ACC112 (cell line): ENCODE measurements around the gene ANKRD12.
"Not testable (repeated sequence)": the region's sequence is repeated elsewhere in the genome, so short reads cannot be mapped to it uniquely, and the experiment has no call there.

Experiments
- H2AFZ ChIP-seq: fragments of 200-600 bp; sonication (generic); one replicate; pipeline ENCODE4 v1.6.0; 2017; ENCODE audit warnings: antibody characterized with exemption, low read length; ENCODE audit not compliant: unreplicated experiment
- H3K27ac ChIP-seq: fragments of 200-600 bp; sonication (generic); 2 replicates; pipeline ENCODE4 v1.5.1; 2014; ENCODE audit warnings: low read depth, mild to moderate bottlenecking, antibody characterized with exemption, low read length, moderate library complexity
- H3K27me3 ChIP-seq: fragments of 200-600 bp; sonication (generic); 2 replicates; pipeline ENCODE4 v1.6.1; 2014; ENCODE audit warnings: mild to moderate bottlenecking, antibody characterized with exemption, low read length, moderate library complexity, mixed read lengths; ENCODE audit not compliant: insufficient read depth
- H3K36me3 ChIP-seq: fragments of 200-600 bp; sonication (generic); 2 replicates; pipeline ENCODE4 v1.6.1; 2016; ENCODE audit warnings: mild to moderate bottlenecking, antibody characterized with exemption, low read length, moderate library complexity, mixed read lengths; ENCODE audit not compliant: insufficient read depth
- H3K4me1 ChIP-seq: fragments of 200-600 bp; sonication (generic); one replicate; pipeline ENCODE4 v1.6.1; 2016; ENCODE audit warnings: low read length, mixed read lengths; ENCODE audit not compliant: insufficient read depth, unreplicated experiment, control insufficient read depth
- H3K4me3 ChIP-seq: fragments of 200-600 bp; sonication (generic); 2 replicates; pipeline ENCODE4 v1.5.1; 2014; ENCODE audit warnings: mild to moderate bottlenecking, low read depth, low read length
- H3K79me2 ChIP-seq: fragments of 200-600 bp; sonication (generic); one replicate; pipeline ENCODE4 v1.6.0; 2016; ENCODE audit warnings: low read length; ENCODE audit not compliant: control insufficient read depth, unreplicated experiment, insufficient read depth

ANKRD12 gene

GRCh38 chr18:9169515-9169914, 32.9 kb downstream of the ANKRD12 start:
- H3K27me3 ChIP-seq, H3K4me1 ChIP-seq, H2AFZ ChIP-seq, H3K4me3 ChIP-seq, H3K36me3 ChIP-seq, H3K27ac ChIP-seq: not testable (repeated sequence)
- H3K79me2 ChIP-seq: peaks cover 45% of the 10 kb centered on the region

DNA sequence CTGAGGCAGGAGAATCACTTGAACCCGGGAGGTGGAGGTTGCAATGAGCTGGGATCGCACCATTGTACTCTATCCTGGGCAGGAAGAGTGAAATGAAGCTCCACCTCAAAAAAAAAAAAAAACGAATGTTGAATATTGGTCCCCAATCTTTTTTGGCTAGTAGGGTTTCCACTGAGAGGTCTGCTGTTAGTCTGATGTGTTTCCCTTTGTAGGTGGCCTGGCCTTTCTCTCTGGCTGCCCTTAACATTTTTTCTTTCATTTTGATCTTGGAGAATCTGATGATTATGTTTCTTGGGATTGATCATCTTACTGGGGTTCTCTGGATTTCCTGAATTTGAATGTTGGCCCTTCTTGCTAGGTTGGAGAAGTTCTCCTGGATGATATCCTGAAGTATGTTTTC, 35.3 kb downstream of the ANKRD12 start:
- H3K27ac ChIP-seq, H3K27me3 ChIP-seq, H3K36me3 ChIP-seq, H3K4me3 ChIP-seq, H3K4me1 ChIP-seq, H2AFZ ChIP-seq: not testable (repeated sequence)
- H3K79me2 ChIP-seq: peaks cover 58% of the 10 kb centered on the region

- Histone ChIP-seq H3K79me2 (peaks cover 63% of the 10 kb centered on the region), H2AFZ (no peak overlapping the region), H3K36me3 (no peaks in the 10 kb centered on the region), H3K4me3 (no peak overlapping the region), H3K27ac (no peak overlapping the region), H3K27me3 (no peaks in the 10 kb centered on the region), H3K4me1 (peaks cover 6% of the 10 kb centered on the region)
These were observed 36.0 kb downstream of the ANKRD12 start for GRCh38 chr18:9172506-9173127.

GRCh38 chr18:9173770-9174233, 37.2 kb downstream of the ANKRD12 start:
- H3K79me2 ChIP-seq: peaks cover 72% of the 10 kb centered on the region
- no peaks in the 10 kb centered on the region for H3K27me3 ChIP-seq

GRCh38 chr18:9174302-9174701, 37.7 kb downstream of the ANKRD12 start:
- H3K36me3 ChIP-seq: no peaks in the 10 kb centered on the region; the same call in 1 of the 2 replicates
- H3K4me3 ChIP-seq: no peak overlapping the region
- H3K4me1 ChIP-seq: peaks cover 6% of the 10 kb centered on the region
- H3K79me2 ChIP-seq: peaks cover 77% of the 10 kb centered on the region
- H3K27me3 ChIP-seq: no peaks in the 10 kb centered on the region
- H3K27ac ChIP-seq: no peak overlapping the region
- no peak overlapping the region for H2AFZ ChIP-seq

More at GRCh38 chr18:9173770-9174233, 37.2 kb downstream of the ANKRD12 start:
- Histone ChIP-seq H3K27ac (no peak overlapping the region), H3K4me1 (peaks cover 6% of the 10 kb centered on the region), H3K4me3 (no peak overlapping the region), H3K36me3 (no peaks in the 10 kb centered on the region), H2AFZ (no peak overlapping the region)

DNA sequence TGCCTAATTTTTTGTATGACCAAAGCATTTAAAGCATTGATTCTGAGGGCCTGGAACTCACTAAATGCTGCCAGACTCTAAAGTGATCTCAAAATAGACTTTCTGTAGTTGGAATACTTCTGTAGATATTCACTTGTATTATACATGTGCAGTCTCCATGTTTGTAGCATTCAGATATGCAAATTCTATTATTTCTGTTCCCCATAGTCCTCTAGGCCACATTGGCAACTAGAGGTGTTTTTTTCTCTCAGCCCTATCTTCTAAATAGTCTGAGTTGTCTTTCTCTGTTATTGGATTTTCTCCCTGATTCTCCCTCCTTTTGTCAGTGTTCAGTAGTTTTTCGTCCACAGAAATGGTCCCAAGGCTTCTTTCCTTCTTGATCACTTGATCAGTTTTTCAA, 38.5 kb downstream of the ANKRD12 start:
- Histone ChIP-seq H2AFZ (no peak overlapping the region), H3K4me3 (no peak overlapping the region), H3K79me2 (peaks cover 85% of the 10 kb centered on the region), H3K4me1 (peaks cover 6% of the 10 kb centered on the region), H3K27me3 (no peaks in the 10 kb centered on the region), H3K36me3 (no peaks in the 10 kb centered on the region; the same call in 1 of the 2 replicates), H3K27ac (no peak overlapping the region)

- Histone ChIP-seq H3K27ac (no peak overlapping the region), H3K4me1 (peaks cover 6% of the 10 kb centered on the region), H3K79me2 (peaks cover 93% of the 10 kb centered on the region), H3K36me3 (no peaks in the 10 kb centered on the region; the same call in 1 of the 2 replicates), H2AFZ (no peak overlapping the region), H3K27me3 (no peaks in the 10 kb centered on the region), H3K4me3 (no peak overlapping the region)
These were observed 40.5 kb downstream of the ANKRD12 start for GRCh38 chr18:9177031-9177430.

GRCh38 chr18:9177466-9177865, 40.9 kb downstream of the ANKRD12 start:
- Histone ChIP-seq H3K79me2 (peaks cover 91% of the 10 kb centered on the region), H3K36me3 (peaks cover 3% of the 10 kb centered on the region)

DNA sequence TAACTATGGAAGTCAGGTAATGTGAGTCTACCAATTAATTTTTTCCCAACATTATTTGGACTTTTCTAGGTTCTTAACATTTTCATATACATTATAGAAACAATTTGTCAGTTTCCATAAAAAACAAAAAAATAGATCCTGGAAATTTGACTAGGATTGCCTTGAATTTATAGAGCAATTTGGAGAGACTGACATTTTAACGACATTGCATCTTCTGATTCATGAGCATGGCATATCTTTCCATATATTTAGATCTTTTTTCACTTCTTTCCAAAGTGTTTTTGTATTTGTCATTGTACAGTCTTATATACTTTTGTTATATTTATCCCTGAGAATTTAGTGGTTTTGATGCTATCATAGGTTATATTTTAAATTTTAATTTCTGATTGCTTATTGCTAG, 42.0 kb downstream of the ANKRD12 start:
- H3K27me3 ChIP-seq: no peaks in the 10 kb centered on the region
- H2AFZ ChIP-seq: no peak overlapping the region
- H3K27ac ChIP-seq: no peak overlapping the region
- peaks cover 6% of the 10 kb centered on the region for H3K4me1 ChIP-seq
- H3K36me3 ChIP-seq: peaks cover 14% of the 10 kb centered on the region
- H3K4me3 ChIP-seq: no peak overlapping the region
- H3K79me2 ChIP-seq: peaks cover 86% of the 10 kb centered on the region

More at GRCh38 chr18:9177466-9177865, 40.9 kb downstream of the ANKRD12 start:
- Histone ChIP-seq H3K4me3 (no peak overlapping the region), H3K27me3 (no peaks in the 10 kb centered on the region), H3K4me1 (peaks cover 6% of the 10 kb centered on the region), H2AFZ (no peak overlapping the region), H3K27ac (no peak overlapping the region)

DNA sequence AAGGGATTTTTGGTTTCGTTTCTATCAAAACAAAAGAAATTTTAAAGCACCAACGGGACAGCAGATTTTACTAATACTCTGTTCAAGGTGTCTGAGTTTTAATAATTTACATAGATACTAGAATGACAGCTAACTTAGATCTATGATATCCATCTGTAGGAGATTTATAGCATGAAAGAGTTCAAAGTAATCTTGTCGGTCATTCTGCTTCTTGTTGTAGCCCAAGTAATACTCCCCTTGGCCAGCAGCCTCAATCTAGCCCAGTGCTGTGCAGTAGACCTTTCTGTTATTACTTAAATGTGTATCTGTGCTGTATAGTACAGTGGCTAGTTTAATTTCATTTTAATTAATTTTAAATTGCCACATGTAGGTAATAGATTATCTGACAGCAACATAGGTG, 44.7 kb downstream of the ANKRD12 start:
- H3K4me1 ChIP-seq: peaks cover 8% of the 10 kb centered on the region
- H2AFZ ChIP-seq: no peak overlapping the region
- no peaks in the 10 kb centered on the region for H3K27me3 ChIP-seq
- peaks cover 31% of the 10 kb centered on the region for H3K36me3 ChIP-seq
- H3K27ac ChIP-seq: no peak overlapping the region
- peaks cover 61% of the 10 kb centered on the region for H3K79me2 ChIP-seq
- H3K4me3 ChIP-seq: peak overlapping the region; percentile 55

DNA sequence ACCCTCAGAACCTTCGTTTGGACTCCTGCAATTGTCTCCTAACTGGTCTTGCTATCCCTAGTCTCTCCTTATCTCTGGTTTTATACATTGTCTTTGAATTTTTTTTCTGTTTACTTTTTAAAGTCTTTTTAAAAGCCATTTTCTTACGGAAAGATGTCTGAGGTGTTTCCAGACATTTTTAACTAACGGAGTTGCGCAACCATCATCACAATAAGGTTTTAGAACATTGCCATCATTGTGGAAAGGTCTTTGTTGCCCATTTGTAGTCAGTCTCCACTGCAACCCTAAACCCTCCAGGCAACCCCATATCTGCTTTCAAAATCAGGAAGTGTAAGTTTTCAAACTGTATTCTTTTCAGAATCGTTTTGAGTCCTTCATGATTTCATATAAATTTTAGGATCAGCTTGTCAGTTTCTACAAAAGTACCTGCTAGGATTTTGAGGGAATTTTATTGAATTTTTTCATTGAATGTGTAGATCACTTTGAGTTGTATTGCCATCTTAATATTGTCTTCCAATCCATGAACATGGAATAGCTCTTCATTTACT, 46.3 kb downstream of the ANKRD12 start:
- peaks cover 46% of the 10 kb centered on the region for H3K79me2 ChIP-seq
- no peak overlapping the region for H3K4me3 ChIP-seq
- no peak overlapping the region for H2AFZ ChIP-seq
- H3K27me3 ChIP-seq: no peaks in the 10 kb centered on the region
- peaks cover 31% of the 10 kb centered on the region for H3K36me3 ChIP-seq
- H3K27ac ChIP-seq: no peak overlapping the region
- peaks cover 8% of the 10 kb centered on the region for H3K4me1 ChIP-seq
